Progenitor cell of endocrine pancreas (in vitro differentiated cells): Measurements from ENCODE around the gene PCYOX1L. TPM values are rescaled to one million over a fixed set of nuclear protein-coding genes. Genes with fewer than 3 reads are reported as not detected.

Source experiments
- DNase-seq: peaks from one replicate; pipeline ENCODE4 v3.0.0; 2021; ENCODE audit warnings: low spot score; ENCODE audit not compliant: unreplicated experiment
- H3K27ac Mint-ChIP-seq: 2 replicates; pipeline ENCODE4 v1.8.0; 2021; ENCODE audit warnings: mild to moderate bottlenecking, moderate library complexity, mixed read lengths
- H3K27me3 Mint-ChIP-seq: 2 replicates; pipeline ENCODE4 v1.8.0; 2021; ENCODE audit warnings: mixed read lengths
- H3K36me3 Mint-ChIP-seq: 2 replicates; pipeline ENCODE4 v1.8.0; 2022; ENCODE audit warnings: mixed read lengths; ENCODE audit not compliant: insufficient read depth
- H3K4me1 Mint-ChIP-seq: 2 replicates; pipeline ENCODE4 v1.8.0; 2021; ENCODE audit warnings: low read depth, mixed read lengths
- H3K4me3 Mint-ChIP-seq: 2 replicates; pipeline ENCODE4 v1.8.0; 2021; ENCODE audit warnings: low read depth, mild to moderate bottlenecking, moderate library complexity, mixed read lengths
- H3K9me3 Mint-ChIP-seq: 2 replicates; pipeline ENCODE4 v1.8.0; 2021; ENCODE audit warnings: low read depth, mixed read lengths
- CTCF ChIP-seq: fragments of 200-600 bp; sonication (generic); IDR thresholded peaks from one replicate; pipeline ENCODE4 v1.5.0; 2021; ENCODE audit warnings: antibody characterized with exemption, mild to moderate bottlenecking; ENCODE audit not compliant: unreplicated experiment
- total RNA-seq: library from RNA; stranded (reverse); gene quantifications from 2 replicates; pipeline ENCODE4 v1.2.1, GENCODE V29; 2021

Gene PCYOX1L
- total RNA-seq, 1 donor from 2014 or later: 20.6 TPM

- no peak for DNase-seq
- H3K36me3 Mint-ChIP-seq: peaks cover 31% of the 10 kb centered on the region
- no peak overlapping the region for H3K4me3 Mint-ChIP-seq
- TF ChIP-seq CTCF: no peak
- no peaks in the 10 kb centered on the region for H3K9me3 Mint-ChIP-seq
- H3K27ac Mint-ChIP-seq: no peak overlapping the region
- H3K4me1 Mint-ChIP-seq: peaks cover 6% of the 10 kb centered on the region
- peaks cover 5% of the 10 kb centered on the region for H3K27me3 Mint-ChIP-seq
Observed at GRCh38 chr5:149353911-149354310, 3.9 kb upstream of the PCYOX1L start.

GRCh38 chr5:149355688-149356087 is 2.2 kb upstream of the PCYOX1L start:
- H3K4me3 Mint-ChIP-seq: no peak overlapping the region

GRCh38 chr5:149356391-149356790 is 1.5 kb upstream of the PCYOX1L start:
- Mint-ChIP-seq H3K36me3 (peaks cover 17% of the 10 kb centered on the region), H3K27ac (no peak overlapping the region), H3K9me3 (no peaks in the 10 kb centered on the region), H3K4me1 (peaks cover 6% of the 10 kb centered on the region), H3K27me3 (peaks cover 10% of the 10 kb centered on the region), H3K4me3 (no peak overlapping the region)
- no peak for DNase-seq
- TF ChIP-seq CTCF: no peak

More at GRCh38 chr5:149355688-149356087, 2.2 kb upstream of the PCYOX1L start:
- H3K9me3 Mint-ChIP-seq: no peaks in the 10 kb centered on the region
- no peak for TF ChIP-seq CTCF
- peaks cover 20% of the 10 kb centered on the region for H3K36me3 Mint-ChIP-seq
- peaks cover 6% of the 10 kb centered on the region for H3K4me1 Mint-ChIP-seq
- no peak overlapping the region for H3K27ac Mint-ChIP-seq
- peaks cover 10% of the 10 kb centered on the region for H3K27me3 Mint-ChIP-seq
- no peak for DNase-seq

- Mint-ChIP-seq H3K9me3 (no peaks in the 10 kb centered on the region), H3K4me1 (peaks cover 6% of the 10 kb centered on the region), H3K27me3 (peaks cover 10% of the 10 kb centered on the region), H3K27ac (peak overlapping the region; percentile 73), H3K36me3 (peaks cover 9% of the 10 kb centered on the region), H3K4me3 (peak overlapping the region; percentile 88)
- DNase-seq: no peak
- no peak for TF ChIP-seq CTCF
Observed at GRCh38 chr5:149358294-149358651, 427 bp downstream of the PCYOX1L start.

- no peak for TF ChIP-seq CTCF
- Mint-ChIP-seq H3K27ac (no peak overlapping the region), H3K4me3 (peak overlapping the region; percentile 88), H3K36me3 (peaks cover 6% of the 10 kb centered on the region), H3K27me3 (peaks cover 10% of the 10 kb centered on the region), H3K9me3 (no peaks in the 10 kb centered on the region), H3K4me1 (peaks cover 6% of the 10 kb centered on the region)
- no peak for DNase-seq
Observed at GRCh38 chr5:149358868-149359495, 1.1 kb downstream of the PCYOX1L start.
